HepG2 (cell line): ENCODE measurements around the gene NR1I2. TPM values are rescaled to one million over a fixed set of nuclear protein-coding genes. Genes with fewer than 3 reads are reported as not detected.

ENCODE experiments used
- ATAC-seq: fragments of 200-7000 bp; cut with Tn5 transposase; 3 replicates; pipeline ENCODE4 v1.9.1; 2020; ENCODE audit warnings: mild to moderate bottlenecking, moderate library complexity
- BruUV-seq: library from RNA; stranded (reverse); fragments of 400-500 nt; replicated peaks from 2 replicates; lab custom pipeline; 2021; lab: Mats Ljungman, UMichigan
- CTCF ChIA-PET: fragments of 300-600 bp; formaldehyde crosslinking; extraction: SDS; loops from one replicate; lab custom pipeline; 2021; ENCODE audit warnings: low total read pairs, inconsistent platforms, low intra/inter-chr PET ratio; lab: Yijun Ruan, JAX
- POLR2A ChIA-PET: fragments of 350-600 bp; sonication (Branson Sonifier 250); formaldehyde crosslinking; loops from one replicate; lab custom pipeline; 2020; ENCODE audit warnings: antibody characterized with exemption, inconsistent platforms; lab: Yijun Ruan, JAX
- DNase-seq: peaks from one replicate; pipeline ENCODE4 v3.0.0-alpha.2; 2015; ENCODE audit warnings: low spot score
- FAIRE-seq: peaks from 3 replicates; lab custom pipeline; 2011; peaks lifted over from hg19 to GRCh38; lab: Jason Lieb, UNC
- H2AFZ ChIP-seq: one replicate; pipeline ENCODE4 v1.6.1; 2011; ENCODE audit warnings: low read length, inconsistent platforms
- H3K27ac ChIP-seq: fragments of 300-600 bp; 3 replicates; pipeline ENCODE4 v1.8.0; 2011; ENCODE audit warnings: mixed run types, mild to moderate bottlenecking, mixed read lengths, low read length, inconsistent platforms; ENCODE audit not compliant: insufficient read depth; ENCODE audit errors: extremely low read length
- H3K27me3 ChIP-seq, 2 experiments: fragments of 200-600 bp in 1 of 2; 2 replicates in 1 of 2; 3 replicates in 1 of 2; pipeline versions ENCODE4 v1.6.0 to v1.8.0; 2011; ENCODE audit warnings: low read length in 2 of 2, mild to moderate bottlenecking in 2 of 2, moderate library complexity in 2 of 2, inconsistent platforms in 1 of 2; ENCODE audit not compliant: insufficient read depth in 2 of 2, control insufficient read depth in 1 of 2
- H3K36me3 ChIP-seq, 2 experiments: fragments of 200-600 bp in 1 of 2; replicated peaks in 1 of 2; 2 replicates in 1 of 2; 3 replicates in 1 of 2; pipeline versions ENCODE4 v1.5.1 to v1.8.0; 2011; ENCODE audit warnings: low read length in 2 of 2, inconsistent platforms in 1 of 2; ENCODE audit not compliant: insufficient read depth in 2 of 2, control insufficient read depth in 1 of 2
- H3K4me1 ChIP-seq: 2 replicates; pipeline ENCODE4 v1.5.1; 2012; ENCODE audit warnings: low read length, inconsistent platforms; ENCODE audit not compliant: insufficient read depth
- H3K4me2 ChIP-seq: 2 replicates; pipeline ENCODE4 v1.6.0; 2011; ENCODE audit warnings: low read depth, low read length, inconsistent platforms
- H3K4me3 ChIP-seq, 3 experiments: fragments of 200-600 bp in 1 of 3; sonication (generic), shearing (Covaris generic) in 1 of 3; replicated peaks in 1 of 3; 2 replicates each; pipeline ENCODE4 v1.5.1; 2011 to 2016; ENCODE audit warnings: low read length in 3 of 3, inconsistent platforms in 2 of 3, low read depth in 2 of 3, mild to moderate bottlenecking in 2 of 3, control low read depth in 1 of 3, mixed read lengths in 1 of 3; ENCODE audit not compliant: insufficient read depth in 1 of 3
- H3K79me2 ChIP-seq: one replicate; pipeline ENCODE4 v1.6.1; 2011; ENCODE audit warnings: low read length, inconsistent platforms; ENCODE audit not compliant: insufficient read depth
- H3K9ac ChIP-seq: 2 replicates; pipeline ENCODE4 v1.6.0; 2011; ENCODE audit warnings: mild to moderate bottlenecking, low read depth, low read length, inconsistent platforms; ENCODE audit not compliant: insufficient read depth
- H3K9me3 ChIP-seq: 2 replicates; pipeline ENCODE4 v1.5.1; 2012; ENCODE audit warnings: mild to moderate bottlenecking, low read length
- H4K20me1 ChIP-seq: 2 replicates; pipeline ENCODE4 v1.6.0; 2011; ENCODE audit warnings: inconsistent platforms, mild to moderate bottlenecking, low read length, moderate library complexity; ENCODE audit not compliant: insufficient read depth
- MAFK ChIP-seq, 2 experiments: IDR thresholded peaks in 1 of 2; conservative IDR thresholded peaks in 1 of 2; 2 replicates each; pipeline ENCODE4 v1.6.1; 2011; ENCODE audit warnings: improper control_type of control experiment in 2 of 2, low read length in 2 of 2
- NCOA1 ChIP-seq: sonication (generic); formaldehyde crosslinking; IDR thresholded peaks from 2 replicates; pipeline ENCODE4 v1.9.0; 2021; ENCODE audit warnings: missing genetic modification reagents
- ZBTB49 ChIP-seq: sonication (generic); formaldehyde crosslinking; IDR thresholded peaks from 2 replicates; pipeline ENCODE4 v1.4.0; 2020; ENCODE audit warnings: missing genetic modification reagents, borderline replicate concordance
- ZNF326 ChIP-seq: sonication (generic); formaldehyde crosslinking; IDR thresholded peaks from 2 replicates; pipeline ENCODE4 v1.4.0; 2020; ENCODE audit warnings: missing genetic modification reagents, borderline replicate concordance
- ZNF605 ChIP-seq: sonication (generic); formaldehyde crosslinking; IDR thresholded peaks from 2 replicates; pipeline ENCODE4 v1.8.0; 2022; ENCODE audit warnings: mild to moderate bottlenecking, missing genetic modification reagents
- ZNF607 ChIP-seq: sonication (generic); formaldehyde crosslinking; IDR thresholded peaks from 2 replicates; pipeline ENCODE4 v1.5.1; 2020; ENCODE audit warnings: missing genetic modification reagents, mild to moderate bottlenecking, borderline replicate concordance
- ZNF709 ChIP-seq: sonication (generic); formaldehyde crosslinking; IDR thresholded peaks from 2 replicates; pipeline ENCODE4 v1.5.0; 2020; ENCODE audit warnings: mild to moderate bottlenecking, missing genetic modification reagents
- WGBS: methylation state at CpG from one replicate; pipeline ENCODE4 v1.1.6; 2017; ENCODE audit warnings: low lambda C conversion rate; 5-methylcytosine and 5-hydroxymethylcytosine counted together
- in situ Hi-C: cut with HindIII; loops from 2 replicates; pipeline ENCODE4 v1.10.0; 2017; ENCODE audit warnings: low pct_unique_long_range_greater_than_20kb; ENCODE audit not compliant: extremely low pct_ligation_motif_present
- intact Hi-C: fragments of 100-400 bp; cut with micrococcal nuclease; formaldehyde crosslinking; loops from one replicate; pipeline ENCODE4 v1.10.0; 2022; ENCODE audit not compliant: unreplicated experiment
- polyA plus RNA-seq, 8 experiments: library from polyadenylated mRNA; depleted of rRNA in 3 of 8; stranded (reverse) in 7 of 8; unstranded in 1 of 8; fragments of >200 nt; fragmentation: Illumina TruSeq in 4 of 8; extraction: Trizol in 4 of 8; gene quantifications; 2 replicates each; pipeline versions ENCODE4 v1.2.1 to v1.2.3, GENCODE V29; 2011 to 2016; ENCODE audit warnings: low read depth in 4 of 8, missing spikeins in 1 of 8, mixed read lengths in 1 of 8; ENCODE audit not compliant: insufficient read depth in 1 of 8
- total RNA-seq, 5 experiments: library from RNA; depleted of rRNA; stranded (reverse); fragments of >200 nt; fragmentation: Illumina TruSeq; extraction: Trizol; gene quantifications; 2 replicates each; pipeline ENCODE4 v1.2.3, GENCODE V29; 2016; ENCODE audit warnings: low read depth in 1 of 5

Gene NR1I2
- total and polyA plus RNA-seq, 2 of the 13 experiments (the other 11 are each of a cell fraction or from before 2014, with no cell fraction given) = 8.8 to 13.4 TPM

- H3K36me3 ChIP-seq = no peaks in the 10 kb centered on the region
- H3K4me2 ChIP-seq = no peak overlapping the region
- in situ Hi-C loops (no loop called here), intact Hi-C loops (no loop called here)
- no peak overlapping the region for H2AFZ ChIP-seq
- no peak overlapping the region for H3K27ac ChIP-seq
- CTCF ChIA-PET = no interaction called here
- no TSS peak for BruUV-seq
- DNase-seq (no peak), ATAC-seq (no peak), FAIRE-seq (no peak)
- POLR2A ChIA-PET = interaction anchor here (1.9 kb wide), 1 partner anchor 8 kb away, joined by 4 read pairs; the partner anchor contains the start of gene NR1I2
- H3K9me3 ChIP-seq = no peaks in the 10 kb centered on the region
- no peak overlapping the region for H3K9ac ChIP-seq
- H3K79me2 ChIP-seq = no peaks in the 10 kb centered on the region
- H3K4me3 ChIP-seq = no peak overlapping the region
- H3K27me3 ChIP-seq = no peaks in the 10 kb centered on the region; a peak in 1 of 5 replicates
- peaks cover under 1% of the 10 kb centered on the region; the same call in 1 of the 2 replicates for H3K4me1 ChIP-seq
- WGBS = 63% methylated on average over 2 of the region's 2 CpGs
- TF ChIP-seq MAFK (conservative IDR thresholded peaks at IDR 0.05 in 1 of 2, IDR thresholded peaks at IDR 0.05 in 1 of 2; ENCODE audit: low read length in 2 of 2) (0 out of 4 replicates have a peak, but pooled peaks of 1 of the 2 experiments have one; percentile 27), ZBTB49 (CRISPR knock-in tag) (no peak)
- no peaks in the 10 kb centered on the region for H4K20me1 ChIP-seq
Measured at GRCh38 chr3:119774444-119774843, 7.5 kb upstream of the NR1I2 start.

GRCh38 chr3:119776304-119776703 is 5.6 kb upstream of the NR1I2 start:
- H3K36me3 ChIP-seq = no peaks in the 10 kb centered on the region
- CTCF ChIA-PET = no interaction called here
- H3K9me3 ChIP-seq = no peaks in the 10 kb centered on the region
- intact Hi-C loops (no loop called here), in situ Hi-C loops (no loop called here)
- BruUV-seq = no TSS peak
- no peaks in the 10 kb centered on the region; a peak in 1 of 5 replicates for H3K27me3 ChIP-seq
- peaks cover 19% of the 10 kb centered on the region for H3K4me1 ChIP-seq
- no peaks in the 10 kb centered on the region for H4K20me1 ChIP-seq
- no peak overlapping the region for H3K27ac ChIP-seq
- DNase-seq = no peak
- H3K79me2 ChIP-seq = no peaks in the 10 kb centered on the region
- ATAC-seq = no peak
- H3K4me3 ChIP-seq = no peak overlapping the region
- POLR2A ChIA-PET = interaction anchor here (1.0 kb wide), 1 partner anchor 18 kb away, joined by 3 read pairs; no protein-coding TSS in a partner anchor
- H3K4me2 ChIP-seq = no peak overlapping the region
- no peak for FAIRE-seq
- WGBS = 3% methylated on average over 1 of the region's 1 CpG
- H3K9ac ChIP-seq = no peak overlapping the region
- no peak overlapping the region for H2AFZ ChIP-seq
- peak; percentile 98; the same call in 1 of the 2 replicates for TF ChIP-seq ZNF709 (CRISPR knock-in tag)
- TF ChIP-seq ZNF326 (CRISPR knock-in tag) = no peak
- TF ChIP-seq NCOA1 (CRISPR knock-in tag) = no peak
- TF ChIP-seq ZNF607 (CRISPR knock-in tag) = no peak
- TF ChIP-seq ZNF605 (CRISPR knock-in tag) = no peak
